Lung (tissue), 12 donors: ENCODE measurements around the gene ROBO1. TPM values are rescaled to one million over a fixed set of nuclear protein-coding genes. Genes with fewer than 3 reads are reported as not detected.

Experiments
- ATAC-seq: fragments of 200-7000 bp; cut with Tn5 transposase; one replicate; pipeline ENCODE4 v1.9.1; 2020; ENCODE audit warnings: moderate number of reproducible peaks; ENCODE audit not compliant: insufficient read depth, low FRiP score
- DNase-seq, 3 donors: peaks; one replicate each; pipeline ENCODE4 v3.0.0-alpha.2; 2013 to 2017
- H3K27ac ChIP-seq, 2 donors: one replicate each; pipeline ENCODE4 v1.5.1; 2013; ENCODE audit warnings: mild to moderate bottlenecking in 2 of 2, moderate library complexity in 2 of 2, control low read depth in 1 of 2, inconsistent platforms in 1 of 2, low read depth in 1 of 2, low read length in 1 of 2
- H3K27me3 ChIP-seq, 3 donors: one replicate each; pipeline ENCODE4 v1.5.1; 2013; ENCODE audit warnings: low read length in 2 of 3; ENCODE audit not compliant: control insufficient read depth in 3 of 3, insufficient read depth in 3 of 3
- H3K36me3 ChIP-seq, 4 donors: one replicate each; pipeline ENCODE4 v1.5.1; 2013; ENCODE audit warnings: low read length in 4 of 4, mild to moderate bottlenecking in 1 of 4, moderate library complexity in 1 of 4; ENCODE audit not compliant: control insufficient read depth in 4 of 4, insufficient read depth in 4 of 4
- H3K4me1 ChIP-seq, 5 donors: one replicate each; pipeline ENCODE4 v1.5.1; 2013; ENCODE audit warnings: low read length in 5 of 5, mild to moderate bottlenecking in 2 of 5, moderate library complexity in 1 of 5; ENCODE audit not compliant: control insufficient read depth in 5 of 5, insufficient read depth in 5 of 5
- H3K4me3 ChIP-seq: one replicate; pipeline ENCODE4 v1.5.1; 2013; ENCODE audit warnings: mild to moderate bottlenecking, control low read depth, moderate library complexity
- H3K9ac ChIP-seq, 2 donors: one replicate each; pipeline ENCODE4 v1.5.1; 2013; ENCODE audit warnings: low read length in 2 of 2, control low read depth in 1 of 2; ENCODE audit not compliant: insufficient read depth in 1 of 2
- H3K9me3 ChIP-seq, 4 donors: one replicate each; pipeline ENCODE4 v1.5.1; 2013; ENCODE audit warnings: low read length in 3 of 4, mild to moderate bottlenecking in 1 of 4, moderate library complexity in 1 of 4; ENCODE audit not compliant: control insufficient read depth in 4 of 4, insufficient read depth in 3 of 4
- WGBS, 2 donors: extraction: QIAGEN DNeasy Blood & Tissue Kit; methylation state at CpG; one replicate each; pipeline ENCODE4 v1.1.7; 2013; 5-methylcytosine and 5-hydroxymethylcytosine counted together
- polyA plus RNA-seq, 2 donors: library from polyadenylated mRNA; stranded (reverse); fragments of 200-250 nt; gene quantifications; one replicate each; pipeline ENCODE4 v1.2.1, GENCODE V29; 2013
- total RNA-seq, 2 donors: library from RNA; depleted of rRNA in 1 of 2; stranded (reverse); fragments of >200 nt in 1 of 2; gene quantifications; one replicate each; pipeline ENCODE4 v1.2.1, GENCODE V29; 2014 to 2021
- TF ChIP-seq, protein P1 (sequence below): IDR thresholded peaks from 2 replicates; pipeline ENCODE4 v1.5.1; 2012; ENCODE audit warnings: mild to moderate bottlenecking; ENCODE audit errors: control extremely low read depth, extremely low read depth
- donor health status: control.
- donor health status: control.
- donor health status: Bipolar disorder and iron deficiency.
- donor health status: healthy.
- donor health status: DM: yes; HTN: yes; CAD: no.

ROBO1 gene
- total and polyA plus RNA-seq, 4 donors = 2.6 to 72.6 (median 15.7) TPM

DNA sequence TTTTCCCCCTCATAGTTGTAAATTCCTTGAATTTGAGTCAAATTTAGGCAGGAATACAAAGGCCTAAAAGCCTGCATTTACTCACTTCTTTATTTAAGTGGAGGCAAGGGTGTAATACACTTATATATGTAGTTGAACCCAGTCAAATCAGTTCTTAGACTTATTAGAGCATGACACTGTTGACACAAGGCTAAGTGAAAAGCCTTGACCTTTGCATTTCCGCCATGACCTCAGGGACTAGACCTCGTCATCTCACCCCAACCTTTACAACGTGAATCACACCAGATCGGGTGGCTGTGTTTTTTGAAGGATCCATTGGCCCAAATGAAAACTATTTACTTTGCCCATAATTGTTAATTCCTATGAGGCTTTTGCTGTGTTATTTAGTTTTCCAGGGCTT is 774.4 kb downstream of the ROBO1 start:
- Histone ChIP-seq H3K9ac (no peak overlapping the region), H3K27ac (no peak overlapping the region), H3K27me3 (no peaks in the 10 kb centered on the region), H3K36me3 (peaks cover 0 to 9% (median 3%) of the 10 kb centered on the region in 4 donors), H3K4me3 (no peak overlapping the region), H3K9me3 (peaks cover 0 to 15% (median 3%) of the 10 kb centered on the region in 4 donors), H3K4me1 (peaks cover 0 to 10% (median 0%) of the 10 kb centered on the region in 5 donors)
- 87 to 88% methylated on average over 4 of the region's 4 CpGs for WGBS, 2 donors
- TF ChIP-seq, protein P1, sequence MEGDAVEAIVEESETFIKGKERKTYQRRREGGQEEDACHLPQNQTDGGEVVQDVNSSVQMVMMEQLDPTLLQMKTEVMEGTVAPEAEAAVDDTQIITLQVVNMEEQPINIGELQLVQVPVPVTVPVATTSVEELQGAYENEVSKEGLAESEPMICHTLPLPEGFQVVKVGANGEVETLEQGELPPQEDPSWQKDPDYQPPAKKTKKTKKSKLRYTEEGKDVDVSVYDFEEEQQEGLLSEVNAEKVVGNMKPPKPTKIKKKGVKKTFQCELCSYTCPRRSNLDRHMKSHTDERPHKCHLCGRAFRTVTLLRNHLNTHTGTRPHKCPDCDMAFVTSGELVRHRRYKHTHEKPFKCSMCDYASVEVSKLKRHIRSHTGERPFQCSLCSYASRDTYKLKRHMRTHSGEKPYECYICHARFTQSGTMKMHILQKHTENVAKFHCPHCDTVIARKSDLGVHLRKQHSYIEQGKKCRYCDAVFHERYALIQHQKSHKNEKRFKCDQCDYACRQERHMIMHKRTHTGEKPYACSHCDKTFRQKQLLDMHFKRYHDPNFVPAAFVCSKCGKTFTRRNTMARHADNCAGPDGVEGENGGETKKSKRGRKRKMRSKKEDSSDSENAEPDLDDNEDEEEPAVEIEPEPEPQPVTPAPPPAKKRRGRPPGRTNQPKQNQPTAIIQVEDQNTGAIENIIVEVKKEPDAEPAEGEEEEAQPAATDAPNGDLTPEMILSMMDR = no peak
- ATAC-seq = no peak
- no peak for DNase-seq

- H3K36me3 ChIP-seq = peaks cover 0 to 9% (median 3%) of the 10 kb centered on the region in 4 donors
- TF ChIP-seq, protein P1 = no peak
- 89 to 92% methylated on average over 3 of the region's 3 CpGs for WGBS, 2 donors
- DNase-seq (no peak), ATAC-seq (no peak)
- H3K9ac ChIP-seq = no peak overlapping the region
- peaks cover 0 to 11% (median 0%) of the 10 kb centered on the region in 5 donors for H3K4me1 ChIP-seq
- no peaks in the 10 kb centered on the region for H3K27me3 ChIP-seq
- no peak overlapping the region for H3K27ac ChIP-seq
- H3K4me3 ChIP-seq = no peak overlapping the region
- peaks cover 0 to 15% (median 3%) of the 10 kb centered on the region in 4 donors for H3K9me3 ChIP-seq
Observed at GRCh38 chr3:78992830-78993229, 775.0 kb downstream of the ROBO1 start.

DNA sequence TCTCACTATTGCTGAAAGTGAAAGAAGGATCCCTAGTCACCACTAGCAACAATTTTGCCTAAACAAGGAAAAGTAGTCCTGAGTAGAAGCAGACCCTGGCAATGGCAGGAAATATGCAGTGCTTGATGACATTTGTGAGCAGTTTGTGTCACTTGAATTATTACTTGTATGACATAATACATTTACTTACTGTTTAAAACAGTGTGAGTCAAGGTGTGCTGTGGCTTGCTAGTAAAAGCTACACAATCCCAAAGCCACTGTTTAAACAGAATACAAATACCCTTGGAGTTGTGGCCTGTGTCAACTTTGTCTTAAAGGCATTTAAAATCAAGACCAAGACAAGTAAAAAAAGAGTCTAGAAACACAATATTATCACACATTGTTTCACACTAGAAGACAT is 775.4 kb downstream of the ROBO1 start:
- no peak for DNase-seq
- TF ChIP-seq, protein P1 = no peak
- Histone ChIP-seq H3K4me3 (no peak overlapping the region), H3K27me3 (no peaks in the 10 kb centered on the region), H3K4me1 (peaks cover 0 to 13% (median 0%) of the 10 kb centered on the region in 5 donors), H3K9me3 (peaks cover 0 to 15% (median 3%) of the 10 kb centered on the region in 4 donors), H3K9ac (no peak overlapping the region), H3K36me3 (peaks cover 0 to 9% (median 3%) of the 10 kb centered on the region in 4 donors), H3K27ac (no peak overlapping the region)
- no peak for ATAC-seq

- no peak overlapping the region for H3K27ac ChIP-seq
- H3K27me3 ChIP-seq = no peaks in the 10 kb centered on the region
- H3K4me1 ChIP-seq = peaks cover 0 to 20% (median 1%) of the 10 kb centered on the region in 5 donors
- no peak overlapping the region for H3K4me3 ChIP-seq
- H3K36me3 ChIP-seq = peaks cover 0 to 9% (median 3%) of the 10 kb centered on the region in 4 donors
- TF ChIP-seq, protein P1 = no peak
- H3K9ac ChIP-seq = no peak overlapping the region
- no peak for DNase-seq
- WGBS, 2 donors = 86 to 95% methylated on average over 2 of the region's 2 CpGs
- no peak for ATAC-seq
- H3K9me3 ChIP-seq = peaks cover 0 to 15% (median 3%) of the 10 kb centered on the region in 4 donors
Observed at GRCh38 chr3:78991656-78992055, 776.1 kb downstream of the ROBO1 start.
